Measurements from ENCODE around the gene SERPINA10. TPM values are rescaled to one million over a fixed set of nuclear protein-coding genes. Genes with fewer than 3 reads are reported as not detected.
A peak's percentile ranks its signal among the peaks of the same experiment; 100 is the strongest.

Gene SERPINA10
- total RNA-seq, 4 donors from 2014 or later, result not detected

DNA sequence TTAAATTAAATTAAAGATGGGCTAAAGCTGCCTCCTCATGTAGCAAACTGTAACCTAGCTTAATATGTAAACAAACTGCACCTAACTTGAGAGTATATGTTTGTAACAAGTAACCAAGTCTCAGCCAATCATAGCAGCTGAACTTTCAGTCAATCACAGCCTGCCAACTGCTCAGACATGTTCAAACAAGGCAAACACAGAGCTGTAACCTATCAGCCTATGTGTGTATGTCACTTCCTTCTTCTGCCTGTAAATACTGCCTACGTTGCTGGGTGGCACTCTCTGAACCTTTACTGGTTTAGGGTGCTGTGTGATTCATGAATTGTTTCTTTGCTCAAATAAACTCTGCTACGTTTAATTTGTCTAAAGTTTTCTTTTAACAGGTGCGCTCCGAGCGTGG lies 27.2 kb upstream of the SERPINA10 start:
- Histone ChIP-seq H3K9me3 (peaks cover 0 to 10% (median 0%) of the 10 kb centered on the region in 4 donors), H3K27ac (no peak overlapping the region), H3K4me1 (no peaks in the 10 kb centered on the region), H3K4me3 (no peak overlapping the region), H3K36me3 (no peaks in the 10 kb centered on the region), H3K27me3 (no peaks in the 10 kb centered on the region)
- no peak for TF ChIP-seq POLR2A (IDR thresholded peaks at IDR 0.05)
- TF ChIP-seq, protein P1, sequence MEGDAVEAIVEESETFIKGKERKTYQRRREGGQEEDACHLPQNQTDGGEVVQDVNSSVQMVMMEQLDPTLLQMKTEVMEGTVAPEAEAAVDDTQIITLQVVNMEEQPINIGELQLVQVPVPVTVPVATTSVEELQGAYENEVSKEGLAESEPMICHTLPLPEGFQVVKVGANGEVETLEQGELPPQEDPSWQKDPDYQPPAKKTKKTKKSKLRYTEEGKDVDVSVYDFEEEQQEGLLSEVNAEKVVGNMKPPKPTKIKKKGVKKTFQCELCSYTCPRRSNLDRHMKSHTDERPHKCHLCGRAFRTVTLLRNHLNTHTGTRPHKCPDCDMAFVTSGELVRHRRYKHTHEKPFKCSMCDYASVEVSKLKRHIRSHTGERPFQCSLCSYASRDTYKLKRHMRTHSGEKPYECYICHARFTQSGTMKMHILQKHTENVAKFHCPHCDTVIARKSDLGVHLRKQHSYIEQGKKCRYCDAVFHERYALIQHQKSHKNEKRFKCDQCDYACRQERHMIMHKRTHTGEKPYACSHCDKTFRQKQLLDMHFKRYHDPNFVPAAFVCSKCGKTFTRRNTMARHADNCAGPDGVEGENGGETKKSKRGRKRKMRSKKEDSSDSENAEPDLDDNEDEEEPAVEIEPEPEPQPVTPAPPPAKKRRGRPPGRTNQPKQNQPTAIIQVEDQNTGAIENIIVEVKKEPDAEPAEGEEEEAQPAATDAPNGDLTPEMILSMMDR (IDR thresholded peaks at IDR 0.05), result no peak
- no peak for TF ChIP-seq EP300 (IDR thresholded peaks at IDR 0.05)
- 71 to 75% methylated on average over 5 of the region's 5 CpGs for WGBS, 2 donors
- DNase-seq (ENCODE audit: low spot score in 2 of 2), result no peak

DNA sequence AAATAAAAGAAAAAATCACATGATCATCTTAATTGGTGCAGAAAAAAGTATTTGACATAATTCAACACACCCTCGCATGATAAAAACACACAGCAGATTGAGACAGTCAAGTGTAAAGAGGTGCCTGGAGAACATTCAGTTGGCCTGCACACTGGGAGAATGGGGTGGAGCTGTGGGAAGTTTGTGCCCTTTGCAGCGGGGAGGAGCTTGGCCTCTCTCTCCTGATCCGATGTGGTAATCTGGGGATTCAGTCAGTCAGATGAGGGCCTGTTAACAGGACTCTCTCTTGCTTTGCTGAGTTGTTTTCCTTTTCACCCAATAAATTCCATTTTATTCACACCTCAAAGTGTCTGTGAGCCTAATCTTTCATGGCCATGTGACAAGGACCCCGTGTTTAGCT lies 24.2 kb upstream of the SERPINA10 start:
- 46 to 56% methylated on average over 4 of the region's 4 CpGs for WGBS, 2 donors
- Histone ChIP-seq H3K27me3 (no peaks in the 10 kb centered on the region), H3K4me3 (no peak overlapping the region), H3K27ac (peak overlapping the region in 1 of 4 donors; percentile 60), H3K36me3 (no peaks in the 10 kb centered on the region), H3K9me3 (peaks cover 0 to 14% (median 0%) of the 10 kb centered on the region in 4 donors), H3K4me1 (no peaks in the 10 kb centered on the region)
- DNase-seq (ENCODE audit: low spot score in 2 of 2), result peak in 1 of 2 donors; percentile 68
- TF ChIP-seq POLR2A (IDR thresholded peaks at IDR 0.05) (peak in 1 of 2 donors; percentile 22), EP300 (IDR thresholded peaks at IDR 0.05) (peak in 1 of 2 donors; percentile 51)
- TF ChIP-seq, protein P1 (IDR thresholded peaks at IDR 0.05), result no peak

DNA sequence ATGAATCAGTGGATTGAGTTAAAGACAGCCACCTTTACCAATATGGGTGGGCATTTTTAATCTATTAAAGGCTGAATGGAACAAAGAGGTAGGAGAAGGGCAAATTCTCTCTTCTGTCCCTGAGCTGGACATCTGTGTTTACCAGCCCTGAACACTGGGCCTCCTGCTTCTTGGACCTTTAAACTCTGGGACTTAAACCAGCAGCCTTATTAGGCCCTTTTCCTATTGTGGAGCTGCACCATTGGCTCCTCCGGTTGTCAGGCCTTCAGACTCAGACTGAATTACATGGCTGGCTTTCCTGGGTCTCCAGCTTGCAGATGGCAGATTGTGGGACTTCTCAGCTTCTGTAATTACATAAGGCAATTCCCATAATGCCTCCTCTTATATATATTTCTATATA lies 23.6 kb upstream of the SERPINA10 start:
- Histone ChIP-seq H3K9me3 (peaks cover 0 to 14% (median 0%) of the 10 kb centered on the region in 4 donors), H3K4me1 (no peaks in the 10 kb centered on the region), H3K4me3 (no peak overlapping the region), H3K36me3 (no peaks in the 10 kb centered on the region), H3K27me3 (no peaks in the 10 kb centered on the region), H3K27ac (peak overlapping the region in 1 of 4 donors; percentile 31)
- TF ChIP-seq, protein P1 (IDR thresholded peaks at IDR 0.05), result no peak
- no peak for TF ChIP-seq EP300 (IDR thresholded peaks at IDR 0.05)
- TF ChIP-seq POLR2A (IDR thresholded peaks at IDR 0.05), result no peak
- 73 to 93% methylated on average over 1 of the region's 1 CpG for WGBS, 2 donors
- DNase-seq (ENCODE audit: low spot score in 2 of 2), result no peak

DNA sequence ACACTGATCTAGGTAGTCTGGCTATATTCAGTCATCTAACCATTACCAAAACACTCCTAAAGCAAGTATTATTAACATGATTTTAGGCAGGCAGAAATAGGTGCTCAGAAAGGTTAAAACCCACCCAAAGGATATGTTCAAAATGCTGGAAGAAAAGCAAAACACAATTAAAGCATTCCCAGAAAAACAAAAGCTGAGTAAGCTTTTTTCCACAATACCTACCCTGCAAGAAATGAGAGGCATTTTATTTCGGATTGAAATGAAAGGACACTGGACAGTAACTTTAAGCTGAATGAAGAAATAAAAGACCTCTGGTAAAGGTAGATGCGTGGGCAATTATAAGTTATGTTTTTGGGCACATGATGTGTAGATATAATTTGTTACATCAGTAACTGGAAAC lies 21.8 kb upstream of the SERPINA10 start:
- Histone ChIP-seq H3K9me3 (peaks cover 0 to 18% (median 0%) of the 10 kb centered on the region in 4 donors), H3K4me1 (no peaks in the 10 kb centered on the region), H3K27me3 (no peaks in the 10 kb centered on the region), H3K36me3 (no peaks in the 10 kb centered on the region), H3K4me3 (no peak overlapping the region), H3K27ac (no peak overlapping the region)
- no peak for DNase-seq (ENCODE audit: low spot score in 2 of 2)
- WGBS, 2 donors, result 87 to 92% methylated on average over 2 of the region's 2 CpGs
- TF ChIP-seq, protein P1 (IDR thresholded peaks at IDR 0.05), result no peak
- TF ChIP-seq POLR2A (IDR thresholded peaks at IDR 0.05) (no peak), EP300 (IDR thresholded peaks at IDR 0.05) (no peak)

DNA sequence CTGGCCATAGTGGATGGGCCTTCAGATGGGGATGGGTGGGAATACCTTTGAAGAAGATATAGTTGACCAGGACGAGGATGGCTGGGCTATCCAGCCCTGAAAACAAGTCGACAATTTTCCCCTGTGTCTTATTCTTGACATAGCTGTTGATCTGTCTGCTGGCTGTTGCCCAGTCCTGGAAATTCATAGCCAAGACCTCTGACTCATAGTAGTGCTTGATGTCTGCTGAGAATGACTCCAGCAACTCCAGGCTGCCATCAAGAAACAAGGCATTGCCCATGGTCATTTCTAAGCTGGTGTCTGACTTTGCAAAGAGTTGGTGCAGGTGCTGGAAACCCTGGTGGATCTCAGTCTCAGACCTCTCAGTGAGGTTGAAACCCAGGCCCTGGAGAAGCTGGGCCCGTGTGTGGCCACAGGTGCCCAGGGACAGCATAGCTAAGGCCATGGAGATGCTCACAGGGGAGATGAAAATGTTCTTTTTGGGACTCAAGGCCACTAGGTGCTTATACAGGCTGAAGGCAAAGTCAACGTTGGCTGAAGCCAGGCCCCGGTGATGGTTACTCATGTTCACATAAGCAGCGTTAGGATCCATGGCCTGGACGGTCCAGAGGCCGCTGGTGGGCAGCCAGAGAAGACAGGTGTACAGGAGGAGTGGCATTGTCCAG lies 21.1 kb upstream of the SERPINA10 start:
- H3K36me3 ChIP-seq, result no peaks in the 10 kb centered on the region
- peaks cover 0 to 19% (median 0%) of the 10 kb centered on the region in 4 donors for H3K9me3 ChIP-seq
- no peak for TF ChIP-seq EP300 (IDR thresholded peaks at IDR 0.05)
- TF ChIP-seq POLR2A (IDR thresholded peaks at IDR 0.05), result no peak
- TF ChIP-seq, protein P1 (IDR thresholded peaks at IDR 0.05), result no peak
- H3K27ac ChIP-seq, result peak overlapping the region in 1 of 4 donors; percentile 17
- peak in 1 of 2 donors; percentile 72 for DNase-seq (ENCODE audit: low spot score in 2 of 2)
- H3K4me3 ChIP-seq, result no peak overlapping the region
- no peaks in the 10 kb centered on the region for H3K27me3 ChIP-seq
- no peaks in the 10 kb centered on the region for H3K4me1 ChIP-seq
- 88 to 91% methylated on average over 6 to 8 of the region's 8 CpGs for WGBS, 2 donors

All from tibial nerve (tissue), 4 donors.